CD4-positive, alpha-beta T cell treated with Interleukin-1 beta for 1 hour (primary cell): Measurements from ENCODE around the gene KDSR.

Experiments
- DNase-seq, 2 donors: peaks; one replicate each; pipeline ENCODE4 v3.0.0-alpha.2; 2020 to 2022

KDSR gene

DNA sequence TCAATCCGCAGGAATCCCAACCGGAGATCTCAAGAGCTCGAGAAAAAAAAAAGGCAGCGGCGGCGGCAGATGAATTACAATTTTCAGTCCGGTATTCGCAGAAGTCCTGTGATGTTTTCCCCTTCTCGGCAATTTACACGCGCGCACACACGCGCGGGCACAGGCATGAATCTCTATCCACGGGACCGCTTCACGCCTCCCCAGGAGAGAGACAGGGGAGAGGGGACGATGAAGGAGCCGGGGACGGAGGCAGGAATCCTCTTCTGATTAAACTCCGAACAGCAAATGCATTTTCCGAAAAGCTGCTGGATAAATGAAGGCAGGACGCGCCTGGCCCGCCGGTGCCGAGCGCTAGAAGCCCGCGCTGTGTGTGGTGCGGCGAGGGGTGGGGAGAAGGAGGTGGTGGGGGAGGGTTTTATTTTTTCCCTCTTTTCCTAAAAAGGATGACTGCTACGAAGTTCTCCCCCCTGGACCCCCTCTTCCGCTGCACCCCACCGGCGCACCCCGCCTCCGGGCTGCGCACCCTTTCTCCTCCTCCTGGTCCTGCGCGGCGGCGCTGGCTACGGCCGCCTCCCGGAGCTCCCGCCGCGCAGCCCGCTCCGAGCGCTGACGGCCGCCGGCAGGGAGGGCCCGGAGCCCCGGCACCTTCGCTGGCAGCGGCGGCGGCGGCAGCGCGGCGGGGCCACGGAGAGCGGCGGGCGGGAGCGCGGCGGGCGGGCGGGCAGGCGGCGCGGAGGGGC, 47.5 kb downstream of the KDSR start, which contains the start of gene BCL2:
Gene BCL2 (minus strand): TSS at position 387 of the 740 bp plus-strand sequence.
- peak in 1 of 2 donors; percentile 31 for DNase-seq

DNA sequence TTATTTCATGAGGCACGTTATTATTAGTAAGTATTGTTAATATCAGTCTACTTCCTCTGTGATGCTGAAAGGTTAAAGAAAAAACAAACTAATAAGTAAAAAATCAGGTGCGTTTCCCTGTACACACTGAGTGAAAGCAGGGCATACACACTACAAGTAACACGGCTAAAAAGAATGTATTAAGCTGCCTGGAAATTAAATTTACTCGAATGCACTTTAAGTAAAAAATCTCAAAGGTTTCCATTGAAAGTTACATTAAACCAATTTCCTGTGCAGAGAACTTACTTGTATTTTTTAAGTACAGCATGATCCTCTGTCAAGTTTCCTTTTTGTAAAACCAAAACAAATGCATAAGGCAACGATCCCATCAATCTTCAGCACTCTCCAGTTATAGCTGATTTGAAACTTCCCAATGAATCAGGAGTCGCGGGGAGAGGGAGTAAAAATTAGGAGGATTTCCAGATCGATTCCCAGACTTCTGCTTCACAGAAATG, 48.1 kb downstream of the KDSR start:
- no peak for DNase-seq

DNA sequence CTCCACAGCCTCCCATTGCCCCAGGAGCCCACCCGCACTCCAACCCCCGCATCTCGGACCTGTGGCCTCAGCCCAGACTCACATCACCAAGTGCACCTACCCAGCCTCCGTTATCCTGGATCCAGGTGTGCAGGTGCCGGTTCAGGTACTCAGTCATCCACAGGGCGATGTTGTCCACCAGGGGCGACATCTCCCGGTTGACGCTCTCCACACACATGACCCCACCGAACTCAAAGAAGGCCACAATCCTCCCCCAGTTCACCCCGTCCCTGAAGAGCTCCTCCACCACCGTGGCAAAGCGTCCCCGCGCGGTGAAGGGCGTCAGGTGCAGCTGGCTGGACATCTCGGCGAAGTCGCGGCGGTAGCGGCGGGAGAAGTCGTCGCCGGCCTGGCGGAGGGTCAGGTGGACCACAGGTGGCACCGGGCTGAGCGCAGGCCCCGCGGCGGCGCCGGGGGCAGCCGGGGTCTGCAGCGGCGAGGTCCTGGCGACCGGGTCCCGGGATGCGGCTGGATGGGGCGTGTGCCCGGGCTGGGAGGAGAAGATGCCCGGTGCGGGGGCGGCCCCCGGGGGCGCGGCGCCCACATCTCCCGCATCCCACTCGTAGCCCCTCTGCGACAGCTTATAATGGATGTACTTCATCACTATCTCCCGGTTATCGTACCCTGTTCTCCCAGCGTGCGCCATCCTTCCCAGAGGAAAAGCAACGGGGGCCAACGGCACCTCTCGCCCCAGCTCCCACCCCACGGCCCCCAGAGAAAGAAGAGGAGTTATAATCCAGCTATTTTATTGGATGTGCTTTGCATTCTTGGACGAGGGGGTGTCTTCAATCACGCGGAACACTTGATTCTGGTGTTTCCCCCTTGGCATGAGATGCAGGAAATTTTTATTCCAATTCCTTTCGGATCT, 48.8 kb downstream of the KDSR start:
- DNase-seq: peak; percentile 86 to 88

DNA sequence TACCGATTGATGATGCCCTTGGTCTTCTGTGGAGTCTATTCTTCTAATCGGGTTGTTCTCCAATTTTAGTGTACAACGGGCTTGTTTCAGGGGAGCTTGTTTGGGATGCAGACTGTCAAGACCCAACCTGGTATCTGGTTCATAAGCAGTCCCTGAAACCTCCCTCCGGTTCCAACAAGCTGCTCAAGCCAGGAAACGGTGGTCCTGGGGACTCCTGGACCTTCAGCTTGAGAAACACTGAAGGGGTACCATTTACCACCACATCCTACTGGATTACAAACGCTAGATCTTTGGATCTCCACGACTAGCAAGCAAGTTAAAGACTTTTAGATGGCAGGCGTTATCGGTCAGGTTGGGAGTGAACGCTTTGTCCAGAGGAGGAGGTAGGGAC, 49.5 kb downstream of the KDSR start:
- DNase-seq: no peak

DNA sequence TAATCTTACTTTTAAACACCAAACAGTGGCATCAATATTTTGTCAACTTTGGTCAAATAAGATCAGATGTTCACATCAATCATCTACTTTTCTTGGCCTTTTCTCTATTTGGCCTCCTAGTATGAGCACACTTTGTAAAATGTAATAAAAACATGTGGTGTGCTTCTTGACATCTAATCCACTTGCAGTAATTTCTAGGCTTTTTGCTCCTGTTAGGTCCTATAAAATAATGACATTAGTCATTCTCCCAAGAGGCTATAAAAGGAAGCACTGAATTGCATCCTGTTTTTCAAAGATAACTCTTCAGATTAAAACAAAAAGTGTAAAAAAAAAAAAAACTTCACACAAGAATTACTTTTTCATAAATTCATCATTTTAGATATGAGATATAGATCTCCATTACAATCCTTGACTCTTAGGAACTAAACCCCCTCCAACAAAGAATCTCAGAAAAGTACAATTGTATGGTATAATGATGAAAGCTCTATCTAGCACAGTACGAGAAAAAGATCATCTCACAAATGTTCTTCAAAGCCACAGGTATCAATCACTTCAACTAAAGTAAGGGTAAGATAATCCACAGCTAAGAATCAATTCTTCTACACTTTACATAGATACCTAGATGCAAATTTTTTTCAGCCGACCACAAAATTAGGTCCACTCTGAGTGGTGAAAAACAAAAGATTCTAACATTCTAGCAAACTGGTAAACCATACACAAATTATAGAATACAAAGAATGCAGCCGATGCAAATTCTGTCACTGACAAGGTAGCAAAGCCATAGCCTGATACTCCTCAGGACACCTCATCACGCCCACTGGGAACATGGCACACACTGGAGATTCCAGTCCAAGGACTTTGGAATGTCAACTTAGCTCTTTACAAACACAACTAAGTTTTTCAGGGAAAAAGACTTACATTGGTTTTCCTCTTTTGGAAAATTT, 50.1 kb downstream of the KDSR start:
- no peak for DNase-seq

DNA sequence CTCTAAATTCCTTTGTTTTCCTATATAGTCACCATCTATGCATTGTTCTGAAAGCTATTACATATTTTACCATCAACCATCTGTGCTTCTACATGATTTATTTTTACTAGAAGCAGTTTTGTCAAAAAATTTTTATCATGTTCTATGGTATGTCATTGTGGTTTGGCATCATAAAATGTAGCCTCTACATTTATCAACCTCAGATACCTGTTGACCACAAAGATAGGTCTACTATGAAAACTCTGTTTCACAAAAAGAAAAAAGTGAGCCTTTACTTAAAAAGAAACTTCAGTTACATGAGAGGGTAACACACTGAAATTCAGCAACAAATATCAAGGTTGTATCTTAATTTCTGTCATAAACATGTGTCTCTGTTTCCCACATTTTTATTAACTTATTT, 51.1 kb downstream of the KDSR start:
- no peak for DNase-seq

DNA sequence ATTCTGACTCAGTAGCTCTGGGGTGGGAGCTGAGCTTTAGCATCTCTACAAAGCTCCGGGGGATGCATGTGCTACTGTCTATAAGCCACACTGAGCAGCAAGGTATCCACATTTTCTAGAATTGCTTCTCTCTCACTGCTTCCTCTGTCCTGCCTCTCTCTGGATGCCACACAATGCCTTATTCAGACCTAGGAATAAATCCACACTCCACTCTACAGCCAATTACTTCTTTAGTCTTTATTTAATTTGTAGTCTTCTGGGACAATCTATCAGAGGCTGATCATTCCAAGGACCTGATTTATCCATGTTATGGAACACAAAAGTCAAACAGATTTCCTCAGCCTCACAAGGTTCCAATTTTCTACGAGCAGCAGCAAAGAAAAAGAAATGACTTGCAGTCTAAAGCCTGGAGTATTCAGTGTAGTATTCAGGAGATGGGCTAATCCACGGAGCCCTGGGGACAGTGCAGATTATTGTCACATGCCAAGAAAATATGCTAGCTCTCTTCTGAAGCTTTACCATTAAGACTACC, 51.8 kb downstream of the KDSR start:
- DNase-seq: no peak

DNA sequence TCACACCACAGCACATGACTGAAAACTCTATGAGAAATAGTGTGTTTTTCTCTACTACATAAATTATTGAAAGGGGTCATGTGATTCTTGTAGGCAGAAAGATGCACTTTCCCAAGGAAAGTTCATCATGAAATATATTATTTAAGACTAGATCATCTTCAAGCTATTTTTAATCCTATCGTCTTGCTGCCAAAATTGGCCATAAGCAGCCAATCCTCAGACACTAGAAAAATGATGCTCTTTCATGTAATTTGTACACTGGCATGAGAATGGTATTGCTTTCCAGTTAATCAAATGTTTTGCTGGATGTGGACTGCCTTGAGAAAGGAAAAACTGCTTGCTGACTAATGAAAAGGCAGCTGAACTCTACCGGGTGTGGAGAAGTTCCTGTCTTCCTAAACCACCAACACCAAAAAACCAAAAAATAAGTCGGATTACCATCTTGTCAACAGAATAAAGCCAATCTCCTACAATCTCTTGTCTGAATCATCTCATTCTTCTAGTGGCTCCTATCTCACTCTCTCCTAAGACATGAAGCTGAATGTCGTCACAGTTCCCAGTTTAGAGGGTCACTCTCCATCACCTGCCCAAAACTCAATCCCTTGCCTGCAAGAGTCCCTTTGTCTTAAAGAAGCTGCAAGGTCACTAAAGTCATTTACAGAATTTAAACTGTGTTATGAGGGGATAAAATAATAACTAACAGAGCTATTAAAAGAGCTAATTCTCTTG, 52.8 kb downstream of the KDSR start:
- DNase-seq: no peak

DNA sequence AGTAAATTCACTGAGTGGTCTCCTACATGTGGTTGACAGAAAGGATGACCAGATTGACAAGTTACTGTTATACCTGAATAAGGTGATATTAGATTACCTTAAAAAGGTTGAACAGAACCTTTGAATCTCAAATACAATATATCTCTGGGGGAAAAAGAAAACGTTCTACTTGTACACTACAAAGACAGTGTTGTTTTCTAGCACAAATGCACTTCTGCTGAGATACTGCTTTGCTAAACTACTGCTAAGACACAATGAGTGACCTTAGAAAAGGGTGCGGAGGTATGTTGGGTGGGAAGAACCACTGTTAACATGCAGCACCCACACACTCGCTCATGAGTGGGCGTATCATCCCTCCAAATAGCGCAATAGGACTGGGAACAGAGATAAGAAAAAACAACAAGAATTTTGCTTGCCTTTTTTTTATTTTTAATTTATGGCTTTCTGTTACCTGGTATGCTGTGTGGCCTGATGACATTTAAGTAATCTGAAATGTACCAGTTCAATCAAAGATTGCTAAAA, 53.5 kb downstream of the KDSR start:
- DNase-seq: no peak

DNA sequence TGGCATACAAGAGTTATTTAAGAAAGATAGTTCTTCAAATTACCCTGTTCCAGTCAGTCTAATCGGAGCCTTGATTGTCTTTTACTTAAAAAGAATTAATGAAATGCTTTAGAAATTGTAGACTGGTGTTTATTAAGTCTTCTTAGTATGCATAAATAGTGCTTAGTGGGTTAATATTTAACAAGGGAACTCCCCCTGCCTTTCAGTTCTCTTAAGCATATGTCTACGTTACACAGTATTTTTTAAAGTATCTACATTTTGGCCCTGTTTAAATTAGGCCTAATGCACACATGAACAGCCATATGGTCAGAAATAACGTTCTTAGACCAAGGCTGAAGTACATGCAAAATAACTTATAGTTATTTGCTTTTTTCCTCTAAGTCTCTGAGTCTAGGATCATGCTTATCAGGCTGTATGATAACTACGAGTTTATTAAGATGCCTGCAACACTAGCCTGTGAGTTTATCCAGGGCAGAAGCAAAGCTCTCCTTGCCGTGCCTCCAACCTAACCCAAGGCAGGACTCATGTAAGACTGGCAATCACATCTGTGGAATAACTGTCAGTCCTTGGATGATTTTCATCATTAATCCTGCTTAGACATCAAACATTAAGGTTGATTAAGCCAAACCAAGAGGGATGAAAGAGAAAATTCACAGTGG, 54.1 kb downstream of the KDSR start:
- no peak for DNase-seq

DNA sequence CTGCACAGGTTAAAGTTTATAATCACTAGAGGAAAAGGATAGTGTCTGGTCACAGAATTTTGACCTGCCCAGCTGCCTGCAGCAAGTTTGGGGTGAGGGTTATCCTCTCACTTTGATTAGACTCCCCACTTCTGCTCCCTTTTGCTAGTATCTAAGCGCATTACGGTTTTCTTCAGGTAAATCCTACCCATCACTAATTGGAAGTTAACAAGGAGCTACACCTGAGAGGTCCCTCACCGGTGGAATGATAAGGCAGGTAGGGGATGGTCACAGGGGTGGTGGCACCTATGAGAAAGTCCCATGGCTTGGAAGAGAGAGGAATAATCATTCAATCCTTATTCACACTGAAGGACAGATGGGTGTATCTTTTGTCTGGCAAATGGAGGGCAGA, 55.0 kb downstream of the KDSR start:
- no peak for DNase-seq

DNA sequence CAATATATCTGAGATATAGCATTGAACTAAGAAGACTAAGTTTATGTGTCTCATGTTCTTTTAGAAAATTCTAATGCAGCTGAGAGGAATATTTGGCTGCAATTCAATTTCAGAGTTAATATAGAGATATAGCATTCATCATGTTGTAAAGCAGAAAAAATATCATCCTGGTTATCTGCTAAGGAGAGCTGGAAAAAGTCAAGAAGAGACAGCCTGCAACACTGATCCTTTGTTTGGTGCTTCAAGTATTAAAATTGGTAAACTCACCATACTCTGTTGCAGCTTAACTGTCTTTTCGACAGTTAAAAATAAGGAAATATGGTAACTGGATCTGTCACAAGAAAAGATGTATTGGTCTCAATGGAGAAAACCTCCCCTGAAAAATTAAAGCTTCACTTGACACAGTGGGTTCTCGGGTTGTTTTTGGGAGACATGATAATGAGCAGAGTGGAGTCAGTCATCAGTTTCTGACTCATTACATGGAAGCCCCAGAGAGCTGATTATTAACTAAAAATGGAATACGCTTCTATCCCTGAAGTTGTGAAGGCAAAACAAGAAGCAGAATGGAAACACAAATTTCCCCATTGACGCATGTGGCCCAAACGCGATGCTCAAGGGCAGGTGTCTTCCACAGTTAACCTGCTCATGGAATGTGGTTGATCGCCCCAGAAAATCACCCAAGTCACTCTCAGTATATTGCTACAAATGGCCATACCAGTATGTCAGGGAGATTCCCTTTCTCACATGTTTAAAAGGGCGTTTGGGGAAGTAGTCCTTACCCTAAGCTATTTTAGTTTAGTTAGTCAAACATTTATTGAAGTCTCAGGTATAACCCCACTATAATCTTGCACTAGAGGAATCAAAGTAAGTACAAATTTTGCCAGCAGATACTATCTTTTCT, 55.6 kb downstream of the KDSR start:
- peak in 1 of 2 donors; percentile 15 for DNase-seq

DNA sequence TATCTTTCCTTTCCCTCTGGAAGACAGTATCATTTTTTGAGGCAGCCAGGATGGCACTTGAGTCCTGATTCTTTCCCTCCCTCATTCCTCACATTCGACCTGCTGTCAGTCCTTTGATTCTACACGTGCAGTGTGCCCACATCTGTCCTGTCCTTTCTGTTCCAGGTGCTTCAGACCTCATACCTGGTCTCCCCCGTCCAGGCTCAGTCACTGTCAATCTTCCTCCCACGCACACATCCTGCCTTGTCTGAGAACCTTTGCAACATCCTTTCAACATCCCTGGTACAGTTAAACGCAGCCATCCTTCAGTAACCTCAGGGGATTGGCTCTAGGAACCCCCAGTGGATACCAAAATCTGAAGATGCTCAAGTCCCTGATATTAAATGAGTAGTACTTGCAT, 57.6 kb downstream of the KDSR start:
- DNase-seq: peak; percentile 24 to 26

DNA sequence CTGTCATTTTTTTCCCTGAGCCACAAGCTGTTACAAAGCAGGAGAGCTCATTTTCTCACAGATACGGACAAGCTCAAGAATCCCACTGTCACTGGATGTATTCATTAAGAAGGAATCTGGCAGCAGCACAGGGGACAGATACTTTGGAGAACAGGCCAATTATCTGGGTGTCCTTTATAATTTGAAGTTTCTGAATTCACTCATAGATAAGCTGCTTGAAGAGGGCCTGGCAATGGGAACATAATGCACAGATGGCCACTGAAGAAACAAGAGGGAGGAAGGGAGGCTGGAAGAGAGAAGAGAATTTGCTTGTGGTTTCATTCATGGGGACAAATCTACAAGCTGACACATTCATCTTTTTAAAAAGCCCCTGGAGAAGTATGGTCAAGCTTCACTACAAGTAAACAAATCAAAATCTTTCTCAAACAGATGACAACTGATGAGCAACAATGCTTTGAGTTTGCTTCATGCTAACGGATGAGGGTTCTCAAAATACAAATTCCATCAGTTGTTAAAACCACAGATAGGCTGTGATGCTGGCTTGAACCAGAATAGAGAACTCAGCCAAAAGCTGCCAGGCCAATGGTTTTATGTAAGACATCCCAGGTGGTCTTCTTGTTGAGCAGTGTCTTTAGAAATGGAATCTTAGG, 59.3 kb downstream of the KDSR start:
- no peak for DNase-seq

DNA sequence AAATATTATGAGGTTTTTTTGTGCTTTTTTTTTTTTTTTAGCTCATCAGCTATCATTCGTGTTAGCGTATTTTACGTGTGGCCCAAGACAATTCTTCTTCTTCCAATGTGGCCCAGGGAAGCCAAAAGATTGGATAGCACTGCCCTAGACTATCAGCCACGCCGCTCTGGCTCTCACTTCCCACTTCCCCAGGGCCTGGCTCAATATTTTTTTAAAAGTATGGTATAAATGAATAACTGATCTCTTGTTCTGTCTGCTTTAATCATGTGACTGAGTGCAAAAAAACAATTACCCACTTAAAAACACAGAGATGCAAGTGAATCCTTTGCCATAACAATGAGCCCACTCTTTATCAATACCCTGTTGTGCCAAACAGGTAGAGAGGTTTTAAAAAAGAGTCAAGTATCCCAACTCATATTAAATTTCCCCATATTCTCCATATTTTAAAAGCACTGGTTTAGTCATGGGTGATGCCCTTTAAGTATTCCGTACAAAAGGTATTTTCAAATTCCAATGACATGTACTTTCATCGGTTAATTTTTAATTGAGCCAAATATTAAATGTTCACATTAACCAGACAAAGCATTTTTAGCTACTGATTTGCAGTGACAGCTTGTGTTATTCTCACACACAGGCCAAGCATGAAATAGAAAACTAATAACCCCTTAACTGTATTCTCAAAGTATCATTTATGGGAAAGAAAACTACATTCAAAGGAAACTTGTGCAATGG, 60.0 kb downstream of the KDSR start:
- DNase-seq: no peak

DNA sequence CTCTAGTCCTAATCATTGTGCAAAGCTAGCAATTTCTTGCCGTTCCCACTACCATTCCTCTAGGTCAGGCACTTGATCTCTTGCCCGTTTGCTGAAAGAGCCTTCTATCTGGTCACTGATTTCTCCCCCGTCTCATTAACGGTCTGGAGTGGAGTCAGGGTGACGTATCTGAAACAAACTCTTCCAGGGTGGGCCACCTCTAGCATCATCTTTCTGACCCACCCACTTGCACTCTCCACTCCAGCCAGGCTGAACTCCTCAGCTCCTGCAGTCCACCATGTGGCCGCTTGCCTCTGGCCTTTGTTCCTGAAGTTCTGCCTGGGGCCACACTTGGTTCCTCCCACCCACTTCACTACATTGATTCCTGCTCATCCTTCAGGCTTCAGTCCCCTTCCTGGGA, 60.8 kb downstream of the KDSR start:
- DNase-seq: no peak

DNA sequence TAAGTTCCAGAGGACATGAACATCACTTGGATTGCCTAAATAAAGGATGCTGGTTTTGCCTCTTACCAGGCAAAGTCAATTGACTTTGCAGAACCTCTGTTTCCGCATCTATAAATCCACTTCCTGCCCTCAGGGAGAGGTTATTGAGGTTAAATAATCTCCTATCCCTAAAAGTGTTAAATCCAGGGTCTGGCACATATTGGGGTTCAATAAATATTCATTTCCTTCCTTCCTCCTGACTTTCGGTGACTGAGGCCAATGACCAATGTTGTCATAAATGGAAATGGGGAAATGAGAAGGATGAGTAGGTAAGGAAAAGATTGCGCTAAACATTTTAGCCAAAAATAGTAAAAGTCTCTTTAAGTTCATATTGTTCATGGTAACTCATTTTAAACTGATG, 63.5 kb downstream of the KDSR start:
- no peak for DNase-seq

DNA sequence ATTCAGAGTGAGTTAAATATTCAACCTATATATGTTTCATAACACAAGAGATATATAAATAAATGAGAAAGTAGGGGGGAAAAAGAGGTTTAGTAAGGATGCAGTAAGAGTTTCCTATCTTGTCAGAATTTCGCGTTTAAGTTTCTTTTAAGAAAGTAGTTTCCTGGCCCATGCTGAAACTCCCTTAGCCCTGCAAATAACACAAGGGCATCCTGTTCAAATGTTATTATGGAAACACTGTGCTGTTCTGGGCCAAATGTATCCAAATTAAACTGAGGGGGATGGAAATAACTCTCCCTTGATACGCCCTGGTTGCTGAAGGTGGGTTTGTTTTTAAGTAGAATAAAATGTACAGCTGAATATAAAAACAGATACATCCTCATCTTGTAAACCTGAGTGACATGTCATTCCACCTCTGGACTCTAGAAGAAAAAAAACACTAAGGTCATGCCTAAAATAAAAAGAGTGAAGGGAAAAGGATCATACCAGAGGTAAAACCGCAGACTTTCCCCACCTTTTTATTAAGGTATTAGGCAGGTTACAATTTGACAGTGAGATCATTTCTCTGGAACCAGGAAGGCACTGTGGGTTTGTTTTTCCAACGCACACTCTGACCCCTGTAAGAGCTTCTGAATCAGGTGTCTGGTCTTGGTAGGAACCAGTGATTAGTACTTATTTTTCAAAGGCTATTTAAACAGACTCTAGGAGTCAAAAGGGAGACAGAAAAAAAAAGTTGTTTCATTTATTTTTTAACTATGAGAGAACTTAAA, 64.2 kb downstream of the KDSR start:
- DNase-seq: no peak
